Testis (tissue), 2 donors: ENCODE results near the gene R3HDM4.

Experiments used
- CTCF ChIP-seq, 3 experiments: fragments of 450-650 bp in 2 of 3; fragments of 200-600 bp in 1 of 3; sonication (generic) in 1 of 3; IDR thresholded peaks; one replicate each; pipeline ENCODE4 v1.5.1; 2016 to 2019; ENCODE audit warnings: antibody characterized with exemption in 3 of 3, mild to moderate bottlenecking in 2 of 3, moderate library complexity in 1 of 3
- POLR2A ChIP-seq: fragments of 450-650 bp; IDR thresholded peaks from one replicate; pipeline ENCODE4 v1.6.1; 2017; ENCODE audit warnings: antibody characterized with exemption, mild to moderate bottlenecking, moderate library complexity

DNA sequence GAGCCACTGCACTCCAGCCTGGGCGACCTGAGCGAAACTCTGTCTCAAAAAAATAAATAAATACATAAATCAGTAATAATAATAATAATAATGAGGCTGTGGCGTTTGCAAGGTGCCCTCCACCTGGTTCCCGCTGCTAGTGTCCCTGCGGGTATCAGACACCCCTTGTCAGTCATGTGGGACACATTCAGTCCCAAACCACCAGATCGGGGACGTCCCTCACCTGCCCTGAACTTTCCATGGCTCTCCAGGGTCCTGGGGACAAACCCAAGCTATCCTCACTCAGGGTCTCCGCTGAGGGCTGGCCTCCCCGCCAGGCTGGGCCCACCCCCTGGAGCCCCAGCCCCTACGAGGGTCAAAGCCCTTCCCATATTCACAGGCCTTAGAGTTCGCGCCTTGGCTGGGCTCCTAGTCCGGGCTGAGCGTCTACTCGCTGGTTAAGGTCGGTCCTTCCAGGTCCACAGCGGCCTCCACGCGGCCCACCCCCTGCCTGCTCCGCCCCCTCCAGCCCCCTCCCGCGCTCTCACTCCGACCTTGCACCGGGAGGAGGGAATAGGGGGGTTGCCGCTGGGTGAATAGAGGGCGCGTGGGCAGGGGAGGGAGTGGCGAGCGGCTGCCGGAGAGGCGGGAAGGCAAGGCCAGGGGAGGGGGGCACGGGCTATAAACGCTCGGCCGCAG is 3.8 kb upstream of the R3HDM4 start:
- TF ChIP-seq CTCF (IDR thresholded peaks at IDR 0.05) (no peak), POLR2A (no peak)
